GM18858 (cell line): ENCODE data around the gene OR10G7.
A peak's percentile ranks its signal among the peaks of the same experiment; 100 is the strongest.

Source experiments
- ATAC-seq: cut with Tn5 transposase; IDR thresholded peaks from one replicate; pipeline ENCODE4 v1.9.1; 2021; ENCODE audit not compliant: unreplicated experiment

Gene OR10G7, protein sequence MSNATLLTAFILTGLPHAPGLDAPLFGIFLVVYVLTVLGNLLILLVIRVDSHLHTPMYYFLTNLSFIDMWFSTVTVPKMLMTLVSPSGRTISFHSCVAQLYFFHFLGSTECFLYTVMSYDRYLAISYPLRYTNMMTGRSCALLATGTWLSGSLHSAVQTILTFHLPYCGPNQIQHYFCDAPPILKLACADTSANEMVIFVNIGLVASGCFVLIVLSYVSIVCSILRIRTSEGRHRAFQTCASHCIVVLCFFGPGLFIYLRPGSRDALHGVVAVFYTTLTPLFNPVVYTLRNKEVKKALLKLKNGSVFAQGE

GRCh38 chr11:124041254-124041653 lies at the start of gene OR10G7:
Gene OR10G7 (minus strand): TSS chr11:124041325. CDS start chr11:124039001, 2,324 bp downstream.
- ATAC-seq = no peak

- no peak for ATAC-seq
Observed at GRCh38 chr11:124085997-124086846, 45.1 kb upstream of the OR10G7 start.

GRCh38 chr11:124085583-124085982 lies 44.5 kb upstream of the OR10G7 start:
- no peak for ATAC-seq

DNA sequence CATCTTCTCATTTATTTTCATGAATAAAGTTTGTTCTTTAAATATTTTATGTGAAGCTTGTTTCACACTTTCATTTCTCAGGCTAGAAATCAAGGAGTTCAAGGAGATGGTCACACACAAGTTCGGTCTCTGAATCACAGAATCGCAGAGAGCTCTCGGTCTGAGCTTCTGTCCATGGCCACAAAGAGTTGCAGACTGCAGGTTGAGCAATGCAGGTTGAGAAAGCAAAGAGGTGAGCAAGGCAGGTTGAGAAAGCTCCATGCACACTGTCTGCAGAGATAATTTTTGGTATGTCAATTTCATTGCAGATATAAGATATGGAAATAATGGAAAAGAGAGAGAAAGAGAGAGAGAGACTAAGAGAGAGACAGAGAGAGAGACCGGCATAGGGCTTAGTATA lies 41.2 kb upstream of the OR10G7 start:
- ATAC-seq = no peak

- no peak for ATAC-seq
Observed at GRCh38 chr11:124081483-124081882, 40.4 kb upstream of the OR10G7 start.

GRCh38 chr11:124080327-124081001 lies 39.3 kb upstream of the OR10G7 start:
- ATAC-seq = no peak

GRCh38 chr11:124079631-124080326 lies 38.7 kb upstream of the OR10G7 start:
- no peak for ATAC-seq

GRCh38 chr11:124078591-124078990 lies 37.5 kb upstream of the OR10G7 start:
- ATAC-seq = no peak

DNA sequence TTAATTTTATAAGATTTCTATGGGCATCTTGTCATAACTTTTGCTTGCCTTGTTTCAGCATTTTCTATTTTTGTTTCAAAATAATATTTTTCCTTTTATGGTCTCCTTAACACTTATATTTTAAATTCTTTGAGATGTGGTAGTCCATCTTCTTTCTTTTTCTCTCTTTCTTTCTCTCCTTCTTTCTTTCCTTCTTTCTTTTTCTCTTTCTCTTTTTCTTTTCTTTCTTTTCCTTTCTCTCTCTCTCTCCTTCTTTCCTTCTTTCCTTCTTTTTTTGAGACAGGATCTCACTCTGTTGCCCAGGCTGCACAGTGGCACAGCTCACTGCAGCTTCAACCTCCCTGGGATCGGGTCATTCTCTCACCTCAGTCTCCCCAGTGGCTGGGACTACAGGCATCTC lies 36.1 kb upstream of the OR10G7 start:
- no peak for ATAC-seq

GRCh38 chr11:124075841-124076651 lies 34.9 kb upstream of the OR10G7 start:
- ATAC-seq = peak; percentile 41

DNA sequence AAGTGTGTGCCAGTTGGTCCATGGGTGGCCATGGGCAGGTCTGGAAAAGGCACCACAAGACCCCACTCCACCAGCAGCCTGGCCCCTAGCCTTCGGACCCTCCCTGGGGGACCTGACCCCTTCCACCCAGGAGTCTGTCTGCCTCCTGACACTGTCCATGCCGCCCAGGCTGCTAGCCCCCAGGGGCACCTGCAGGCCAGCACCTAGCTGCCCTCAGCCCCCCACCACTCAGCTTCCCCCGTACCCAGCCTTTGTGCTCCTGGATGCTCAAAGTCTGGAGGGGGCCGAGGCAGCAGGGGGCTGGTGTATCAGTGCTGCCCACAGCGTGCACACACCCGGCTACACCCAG lies 34.3 kb upstream of the OR10G7 start:
- ATAC-seq = no peak

DNA sequence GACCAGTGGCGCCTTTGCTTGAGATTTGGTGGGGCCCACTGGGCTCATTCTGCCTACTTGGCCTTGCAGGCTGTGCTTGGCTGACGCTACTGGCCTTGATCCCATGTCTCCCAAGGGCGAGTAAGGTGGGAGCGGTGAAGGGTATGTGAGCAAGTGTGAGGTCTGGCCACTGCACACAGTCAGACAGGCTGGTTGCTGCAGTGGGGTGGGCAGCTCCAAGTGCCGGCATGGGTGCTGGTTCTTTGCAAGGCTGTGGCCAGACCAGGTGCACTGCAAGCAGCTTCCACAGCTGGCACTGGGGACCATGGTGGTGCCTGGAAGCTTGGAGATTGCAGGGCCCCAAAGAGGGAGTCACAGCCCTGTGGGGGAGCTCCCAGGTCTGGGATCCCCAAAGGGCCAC lies 33.4 kb upstream of the OR10G7 start:
- ATAC-seq = no peak

GRCh38 chr11:124072147-124072546 lies 31.0 kb upstream of the OR10G7 start:
- ATAC-seq = no peak

GRCh38 chr11:124071623-124071948 lies 30.5 kb upstream of the OR10G7 start:
- ATAC-seq = no peak

- peak; percentile 92 for ATAC-seq
Observed at GRCh38 chr11:124070915-124071622, 29.9 kb upstream of the OR10G7 start.

- ATAC-seq = no peak
Observed at GRCh38 chr11:124069429-124070401, 28.6 kb upstream of the OR10G7 start.

DNA sequence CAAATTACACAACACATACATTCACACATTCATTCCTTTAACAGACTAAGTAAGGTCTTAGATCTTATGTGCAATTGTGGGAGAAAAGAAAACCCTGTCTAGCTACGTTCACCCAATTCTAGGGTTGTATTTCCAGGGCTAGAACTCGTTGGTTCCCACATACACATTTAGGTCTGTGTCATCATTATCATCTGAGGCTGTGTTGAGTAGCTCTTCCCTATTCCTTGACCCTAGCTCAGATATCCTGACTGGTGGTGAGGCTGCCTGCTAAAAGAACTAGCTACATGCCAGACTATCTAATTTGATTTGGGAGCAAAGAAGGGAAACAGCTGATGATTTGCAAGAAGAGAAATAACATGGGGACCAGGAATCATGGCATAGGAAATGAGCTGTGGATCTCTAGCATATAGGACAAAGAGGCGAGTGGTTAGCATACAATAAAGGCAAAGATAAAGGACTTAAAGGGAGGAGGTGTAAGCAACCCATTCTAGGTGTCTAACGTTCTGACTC lies 27.5 kb upstream of the OR10G7 start:
- no peak for ATAC-seq

GRCh38 chr11:124052966-124053365 lies 11.8 kb upstream of the OR10G7 start:
- ATAC-seq = no peak
